Endothelial cell (in vitro differentiated cells): ENCODE measurements around the gene TMEM178B. TPM values are rescaled to one million over a fixed set of nuclear protein-coding genes. Genes with fewer than 3 reads are reported as not detected.

Experiments
- DNase-seq: peaks from one replicate; pipeline ENCODE4 v3.0.0; 2021; ENCODE audit warnings: low spot score
- H3K27ac Mint-ChIP-seq: one replicate; pipeline ENCODE4 v1.8.0; 2021; ENCODE audit warnings: mixed read lengths, inconsistent platforms; ENCODE audit not compliant: unreplicated experiment
- H3K27me3 Mint-ChIP-seq: one replicate; pipeline ENCODE4 v1.8.0; 2021; ENCODE audit warnings: mild to moderate bottlenecking, moderate library complexity, mixed read lengths, inconsistent platforms; ENCODE audit not compliant: unreplicated experiment
- H3K36me3 Mint-ChIP-seq: one replicate; pipeline ENCODE4 v1.8.0; 2021; ENCODE audit warnings: mild to moderate bottlenecking, low read depth, mixed read lengths, inconsistent platforms; ENCODE audit not compliant: unreplicated experiment
- H3K4me1 Mint-ChIP-seq: one replicate; pipeline ENCODE4 v1.8.0; 2021; ENCODE audit warnings: mild to moderate bottlenecking, mixed read lengths, inconsistent platforms; ENCODE audit not compliant: unreplicated experiment
- H3K4me3 Mint-ChIP-seq: one replicate; pipeline ENCODE4 v1.8.0; 2021; ENCODE audit warnings: mild to moderate bottlenecking, mixed read lengths, inconsistent platforms; ENCODE audit not compliant: unreplicated experiment
- H3K9me3 Mint-ChIP-seq: one replicate; pipeline ENCODE4 v1.8.0; 2021; ENCODE audit warnings: mixed read lengths, inconsistent platforms; ENCODE audit not compliant: unreplicated experiment
- total RNA-seq: library from RNA; stranded (reverse); fragmentation: NEBNext Ultra II Directional; extraction: Animal tissue kit (Norgen Biotek cat#: 25700); gene quantifications from one replicate; pipeline ENCODE4 v1.2.1, GENCODE V29; 2021; ENCODE audit not compliant: unreplicated experiment
- TF ChIP-seq, protein P1 (sequence below): fragments of 200-600 bp; sonication (generic); IDR thresholded peaks from one replicate; pipeline ENCODE4 v1.5.0; 2021; ENCODE audit warnings: antibody characterized with exemption; ENCODE audit not compliant: unreplicated experiment

Gene TMEM178B
- total RNA-seq, 1 donor from 2014 or later, result 0.28 TPM

DNA sequence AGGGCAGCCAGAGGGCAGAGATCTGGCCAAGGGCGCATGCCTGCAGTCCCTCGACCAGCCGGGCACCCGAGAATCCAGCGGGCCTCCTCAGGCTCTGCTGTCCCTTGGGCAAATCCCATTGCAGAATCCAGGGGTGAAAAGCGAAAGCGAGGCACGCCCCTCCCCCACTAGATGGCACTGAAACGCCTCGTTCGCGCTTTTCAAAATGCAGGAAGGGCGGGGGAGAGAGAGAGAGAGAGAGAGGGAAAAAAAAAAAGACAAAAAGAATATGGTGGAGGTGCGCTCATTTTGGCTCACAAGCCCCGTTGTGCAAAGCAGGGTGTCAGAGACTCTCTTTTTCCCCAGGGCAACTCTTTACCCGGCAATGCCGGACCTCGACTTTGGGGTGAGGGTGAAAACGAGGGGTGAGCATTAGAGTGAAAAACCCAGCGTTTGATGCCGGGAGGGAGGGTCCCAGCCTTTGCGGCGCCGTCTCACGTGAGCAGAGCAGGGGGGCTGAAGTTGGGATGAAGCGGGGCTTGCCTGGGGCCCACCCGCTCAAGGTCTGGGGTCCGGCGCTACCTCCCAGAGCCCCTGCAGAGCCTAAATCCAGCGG, 2.5 kb upstream of the TMEM178B start:
- TF ChIP-seq, protein P1, sequence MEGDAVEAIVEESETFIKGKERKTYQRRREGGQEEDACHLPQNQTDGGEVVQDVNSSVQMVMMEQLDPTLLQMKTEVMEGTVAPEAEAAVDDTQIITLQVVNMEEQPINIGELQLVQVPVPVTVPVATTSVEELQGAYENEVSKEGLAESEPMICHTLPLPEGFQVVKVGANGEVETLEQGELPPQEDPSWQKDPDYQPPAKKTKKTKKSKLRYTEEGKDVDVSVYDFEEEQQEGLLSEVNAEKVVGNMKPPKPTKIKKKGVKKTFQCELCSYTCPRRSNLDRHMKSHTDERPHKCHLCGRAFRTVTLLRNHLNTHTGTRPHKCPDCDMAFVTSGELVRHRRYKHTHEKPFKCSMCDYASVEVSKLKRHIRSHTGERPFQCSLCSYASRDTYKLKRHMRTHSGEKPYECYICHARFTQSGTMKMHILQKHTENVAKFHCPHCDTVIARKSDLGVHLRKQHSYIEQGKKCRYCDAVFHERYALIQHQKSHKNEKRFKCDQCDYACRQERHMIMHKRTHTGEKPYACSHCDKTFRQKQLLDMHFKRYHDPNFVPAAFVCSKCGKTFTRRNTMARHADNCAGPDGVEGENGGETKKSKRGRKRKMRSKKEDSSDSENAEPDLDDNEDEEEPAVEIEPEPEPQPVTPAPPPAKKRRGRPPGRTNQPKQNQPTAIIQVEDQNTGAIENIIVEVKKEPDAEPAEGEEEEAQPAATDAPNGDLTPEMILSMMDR, result no peak
- H3K9me3 Mint-ChIP-seq, result no peaks in the 10 kb centered on the region
- H3K36me3 Mint-ChIP-seq, result no peaks in the 10 kb centered on the region
- peaks cover 12% of the 10 kb centered on the region for H3K4me1 Mint-ChIP-seq
- H3K4me3 Mint-ChIP-seq, result peak overlapping the region; percentile 86
- H3K27me3 Mint-ChIP-seq, result peaks cover 6% of the 10 kb centered on the region
- peak; percentile 43 for DNase-seq
- no peak overlapping the region for H3K27ac Mint-ChIP-seq

GRCh38 chr7:141071855-141072547, 1.9 kb upstream of the TMEM178B start:
- Mint-ChIP-seq H3K27me3 (peaks cover 6% of the 10 kb centered on the region), H3K4me3 (peak overlapping the region; percentile 82), H3K27ac (no peak overlapping the region), H3K4me1 (peaks cover 12% of the 10 kb centered on the region), H3K9me3 (no peaks in the 10 kb centered on the region), H3K36me3 (no peaks in the 10 kb centered on the region)
- DNase-seq, result no peak
- TF ChIP-seq, protein P1, result no peak

DNA sequence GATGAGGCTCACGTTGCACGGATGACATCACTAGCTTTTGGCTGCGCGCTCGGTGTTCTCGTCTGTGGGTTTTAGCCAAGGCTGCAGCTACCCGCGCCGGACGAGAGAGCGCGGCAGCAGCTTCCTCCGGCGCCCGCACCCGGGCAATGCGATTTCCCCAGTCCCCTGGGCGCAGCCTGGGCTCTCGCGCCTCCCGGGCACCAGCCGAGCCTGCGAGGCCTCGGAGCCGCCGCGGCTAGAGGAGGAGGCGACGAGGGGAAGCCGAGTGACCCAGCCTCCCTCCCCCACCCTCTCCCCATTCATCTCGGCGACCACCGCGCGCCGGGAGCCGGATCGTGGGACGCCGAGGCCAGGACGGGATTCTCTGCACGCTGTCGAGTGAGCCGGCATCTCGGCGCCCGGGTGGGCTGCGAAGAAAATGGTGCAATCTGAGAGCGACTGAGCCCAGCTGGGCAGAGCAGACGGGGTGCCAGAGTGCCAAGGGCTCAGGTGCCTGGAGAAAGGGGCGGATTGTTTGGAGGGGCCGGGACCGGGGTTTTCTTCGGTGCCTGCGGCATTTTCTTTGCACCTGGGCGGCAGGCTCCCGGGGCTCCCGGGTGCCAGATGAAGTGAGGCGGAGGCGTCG, 1.2 kb upstream of the TMEM178B start:
- peak overlapping the region; percentile 82 for H3K4me3 Mint-ChIP-seq
- H3K27me3 Mint-ChIP-seq, result peaks cover 6% of the 10 kb centered on the region
- H3K4me1 Mint-ChIP-seq, result peaks cover 12% of the 10 kb centered on the region
- no peak overlapping the region for H3K27ac Mint-ChIP-seq
- H3K9me3 Mint-ChIP-seq, result no peaks in the 10 kb centered on the region
- peak; percentile 35 for DNase-seq
- H3K36me3 Mint-ChIP-seq, result no peaks in the 10 kb centered on the region
- TF ChIP-seq, protein P1, result no peak

DNA sequence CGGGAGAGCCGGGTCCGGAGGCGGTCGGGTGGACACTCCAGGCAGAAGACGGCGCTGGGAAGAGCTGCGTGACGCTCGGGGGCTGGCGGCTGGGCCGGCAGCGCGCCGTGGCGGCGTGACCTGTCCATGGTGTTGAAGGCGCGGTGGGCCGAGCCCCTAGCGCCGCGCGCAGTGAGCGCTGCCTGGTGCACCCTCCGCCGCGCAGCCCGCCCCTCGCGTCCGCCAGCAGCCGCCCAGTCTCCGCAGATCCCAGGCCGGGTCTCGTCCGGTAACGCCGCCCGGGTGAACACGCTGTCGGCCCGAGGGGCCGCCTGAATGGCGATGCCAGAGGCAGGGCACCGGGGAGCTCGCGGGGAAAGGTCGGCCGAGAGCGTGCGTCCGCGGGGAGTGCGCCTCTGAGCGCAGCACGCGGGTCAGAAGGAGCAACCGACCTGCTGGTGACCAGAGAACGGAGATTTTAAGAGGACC, 657 bp upstream of the TMEM178B start:
- H3K27me3 Mint-ChIP-seq, result peaks cover 6% of the 10 kb centered on the region

More for the DNA sequence above, 657 bp upstream of the TMEM178B start:
- H3K4me1 Mint-ChIP-seq, result peaks cover 12% of the 10 kb centered on the region
- no peak overlapping the region for H3K27ac Mint-ChIP-seq
- no peaks in the 10 kb centered on the region for H3K36me3 Mint-ChIP-seq
- no peaks in the 10 kb centered on the region for H3K9me3 Mint-ChIP-seq
- TF ChIP-seq, protein P1, result no peak
- DNase-seq, result peak; percentile 78
- peak overlapping the region; percentile 80 for H3K4me3 Mint-ChIP-seq
